ENCODE data around the gene GRK5.

GRK5 gene

DNA sequence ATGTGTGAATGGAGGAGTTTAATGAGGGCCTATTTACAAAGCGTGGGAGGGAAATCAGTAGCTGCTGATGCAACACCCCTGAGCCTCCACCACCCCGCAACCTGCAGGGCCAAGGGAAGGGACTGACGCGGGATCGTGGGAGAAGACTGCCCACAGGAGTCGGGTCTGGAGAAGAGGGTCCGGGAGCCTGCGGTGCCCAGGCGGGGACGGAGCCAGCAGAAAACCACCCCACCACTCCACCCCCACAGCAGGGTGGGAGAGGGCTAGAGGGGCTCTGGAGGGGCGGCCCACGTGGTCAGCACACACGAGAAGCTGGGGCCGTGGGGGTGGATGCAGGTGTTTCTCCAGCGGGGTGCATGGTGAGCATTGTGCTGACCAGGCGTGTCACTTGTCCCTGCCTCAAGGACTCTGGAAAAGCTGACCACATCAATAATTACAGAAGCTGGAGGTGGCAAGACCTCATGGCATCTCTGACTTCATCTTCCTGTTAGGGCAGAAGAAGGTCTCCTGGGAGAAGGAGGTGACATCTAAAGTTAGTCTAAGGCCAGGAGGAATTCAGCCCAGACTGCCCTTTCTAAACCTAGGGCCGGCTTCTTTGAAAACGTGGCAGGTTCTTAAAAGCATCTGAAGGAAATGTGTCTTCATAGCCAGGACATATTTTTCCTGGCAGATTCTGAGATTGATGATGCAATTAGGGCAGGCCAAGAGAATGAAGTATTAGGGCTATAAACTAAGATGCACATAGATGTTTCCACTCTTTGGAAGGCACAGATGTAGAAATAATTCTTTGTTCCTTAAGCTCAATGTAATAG is 184.3 kb downstream of the GRK5 start:
- no peak for DNase-seq

DNA sequence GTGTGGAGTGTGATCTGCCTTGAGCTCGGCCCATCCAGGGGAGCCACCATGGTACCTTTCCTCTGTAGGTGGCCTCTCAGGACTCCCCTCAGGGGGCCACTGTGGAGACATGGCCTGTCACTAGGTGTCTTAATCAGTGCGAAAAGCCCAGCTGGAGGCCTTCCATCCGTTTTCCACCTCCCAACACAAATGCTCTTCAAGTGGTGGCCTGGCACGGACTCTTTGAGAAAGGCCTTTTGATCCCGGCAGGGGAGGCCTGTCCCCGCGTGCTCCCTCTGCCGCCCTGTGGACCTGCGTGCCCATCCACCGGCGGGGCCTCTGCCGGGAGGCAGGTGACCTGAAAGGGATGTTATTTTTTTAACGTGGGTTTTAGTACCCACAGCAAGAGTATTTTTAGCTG is 185.6 kb downstream of the GRK5 start:
- no peak for DNase-seq

DNA sequence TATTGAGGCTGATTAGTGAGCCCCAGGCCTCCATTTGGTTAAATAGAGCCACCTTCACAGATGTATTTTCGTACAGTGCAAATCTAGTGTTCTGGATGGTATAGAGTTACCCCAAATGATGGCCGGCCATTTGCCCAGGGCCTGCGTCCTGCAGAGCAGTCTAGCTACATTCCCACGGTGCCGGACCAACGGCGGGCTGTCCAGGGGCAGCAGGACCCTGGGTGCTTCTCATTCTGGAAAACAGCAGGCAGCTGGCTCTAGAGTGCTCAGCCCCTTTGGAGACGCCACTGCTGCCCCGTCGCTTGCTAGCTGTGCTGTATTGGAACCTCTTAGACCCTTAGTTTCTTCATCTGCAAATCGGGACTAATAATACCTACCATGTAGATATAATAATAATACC is 186.1 kb downstream of the GRK5 start:
- DNase-seq, result no peak

GRCh38 chr10:119393845-119394244 is 186.5 kb downstream of the GRK5 start:
- no peak for DNase-seq

DNA sequence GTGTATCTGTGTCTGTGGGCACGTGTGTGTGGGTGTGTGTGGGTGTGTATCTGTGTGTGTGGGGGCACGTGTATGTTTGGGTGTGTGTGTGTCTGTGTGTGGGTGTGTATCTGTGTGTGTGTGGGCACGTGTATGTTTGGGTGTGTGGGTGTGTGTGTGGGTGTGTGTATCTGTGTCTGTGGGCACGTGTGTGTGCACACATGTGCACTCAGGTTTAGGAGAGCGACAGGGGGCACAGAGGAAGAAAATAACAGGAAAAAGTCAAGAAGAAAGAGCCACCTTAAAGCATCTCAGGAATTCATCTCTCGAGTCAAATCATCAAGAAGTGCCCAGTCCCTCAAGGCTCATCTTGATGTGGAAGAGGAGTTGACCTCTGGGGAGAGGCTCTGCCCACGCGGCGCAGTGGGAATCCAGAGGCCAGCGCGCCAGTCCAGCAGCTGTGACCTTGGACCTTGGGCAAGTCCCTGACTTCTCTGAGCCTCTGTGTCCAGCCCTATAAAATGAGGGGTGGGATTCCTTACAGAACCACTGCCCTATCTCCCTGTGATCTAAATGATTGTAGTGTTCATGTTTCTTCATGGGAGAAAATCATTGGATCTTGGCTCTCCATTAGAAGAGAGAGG is 187.4 kb downstream of the GRK5 start:
- DNase-seq, result no peak

GRCh38 chr10:119395280-119396007 is 188.1 kb downstream of the GRK5 start:
- DNase-seq, result no peak

DNA sequence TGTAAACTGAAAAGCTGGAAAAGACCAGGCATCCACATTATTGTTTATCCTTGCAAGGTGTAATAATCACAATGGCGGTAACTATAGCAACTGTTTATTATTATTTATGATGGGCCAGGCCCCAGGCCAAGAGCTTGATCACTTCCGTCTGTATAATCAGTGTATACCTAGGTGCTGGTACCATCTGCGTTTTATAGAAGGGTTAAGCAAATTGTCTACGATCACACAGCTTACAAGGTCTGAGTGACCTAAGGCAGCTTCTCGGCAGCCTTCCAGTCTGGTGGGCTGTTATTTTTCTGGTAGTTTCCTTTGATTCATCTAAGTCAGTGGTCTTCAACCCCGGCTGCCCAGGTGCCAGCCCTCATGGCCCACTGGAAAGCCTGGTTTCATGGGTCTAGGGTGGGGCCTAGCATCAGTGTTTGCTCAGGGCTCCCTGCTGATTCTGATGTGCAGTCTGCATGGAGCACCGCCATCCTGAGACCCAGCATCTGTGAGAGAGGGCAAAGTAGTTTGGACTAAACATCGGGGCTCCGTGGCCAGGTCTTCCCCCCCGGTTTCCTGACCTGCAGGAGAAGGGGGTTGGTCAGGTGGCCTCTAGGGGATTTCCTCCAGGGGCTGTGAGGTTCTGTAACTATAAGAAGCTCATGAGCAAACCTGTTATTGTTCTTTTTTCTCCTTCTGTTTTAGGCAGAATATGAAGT is 188.8 kb downstream of the GRK5 start:
- DNase-seq, result no peak

DNA sequence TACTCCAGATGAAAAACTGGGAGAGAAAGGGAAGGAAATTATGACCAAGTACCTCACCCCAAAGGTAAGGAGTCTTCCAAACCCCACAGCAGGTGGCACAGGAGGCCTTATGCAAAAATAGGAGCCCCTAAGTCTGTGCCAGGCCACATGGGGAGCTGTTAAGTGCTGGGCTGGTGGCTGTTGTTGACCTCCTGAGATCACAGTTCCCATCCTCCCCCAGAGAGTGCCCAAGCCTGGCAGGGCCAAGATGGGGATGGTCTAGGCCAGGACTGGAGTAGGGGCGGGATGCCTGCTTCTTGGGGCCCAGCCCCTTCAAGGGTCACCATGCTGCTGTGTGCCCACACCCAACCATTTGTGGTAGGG is 189.3 kb downstream of the GRK5 start:
- no peak for DNase-seq

DNA sequence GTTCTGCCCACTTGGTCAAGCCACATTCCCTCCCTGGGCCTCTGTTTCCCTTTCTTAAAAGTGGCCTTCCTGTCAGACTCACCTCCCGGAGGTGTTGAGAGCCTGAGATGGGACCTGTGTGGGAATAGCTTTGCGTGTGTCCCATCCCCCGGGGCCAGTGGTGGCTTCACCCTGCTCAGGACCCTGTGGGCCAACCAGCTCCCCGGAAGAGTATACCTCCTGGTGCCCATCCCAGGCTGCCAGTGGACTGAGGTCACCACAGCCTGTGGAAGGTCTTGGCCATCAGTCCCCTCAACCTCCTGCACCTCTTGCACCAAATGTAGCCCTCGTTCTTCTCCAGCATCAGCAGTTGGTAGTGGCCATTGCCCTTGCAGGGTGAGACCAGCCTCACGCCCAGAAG is 190.0 kb downstream of the GRK5 start:
- DNase-seq, result no peak

- no peak for DNase-seq
Measured at GRCh38 chr10:119398996-119399395, 191.6 kb downstream of the GRK5 start.

GRCh38 chr10:119399466-119399865 is 192.1 kb downstream of the GRK5 start:
- no peak for DNase-seq

DNA sequence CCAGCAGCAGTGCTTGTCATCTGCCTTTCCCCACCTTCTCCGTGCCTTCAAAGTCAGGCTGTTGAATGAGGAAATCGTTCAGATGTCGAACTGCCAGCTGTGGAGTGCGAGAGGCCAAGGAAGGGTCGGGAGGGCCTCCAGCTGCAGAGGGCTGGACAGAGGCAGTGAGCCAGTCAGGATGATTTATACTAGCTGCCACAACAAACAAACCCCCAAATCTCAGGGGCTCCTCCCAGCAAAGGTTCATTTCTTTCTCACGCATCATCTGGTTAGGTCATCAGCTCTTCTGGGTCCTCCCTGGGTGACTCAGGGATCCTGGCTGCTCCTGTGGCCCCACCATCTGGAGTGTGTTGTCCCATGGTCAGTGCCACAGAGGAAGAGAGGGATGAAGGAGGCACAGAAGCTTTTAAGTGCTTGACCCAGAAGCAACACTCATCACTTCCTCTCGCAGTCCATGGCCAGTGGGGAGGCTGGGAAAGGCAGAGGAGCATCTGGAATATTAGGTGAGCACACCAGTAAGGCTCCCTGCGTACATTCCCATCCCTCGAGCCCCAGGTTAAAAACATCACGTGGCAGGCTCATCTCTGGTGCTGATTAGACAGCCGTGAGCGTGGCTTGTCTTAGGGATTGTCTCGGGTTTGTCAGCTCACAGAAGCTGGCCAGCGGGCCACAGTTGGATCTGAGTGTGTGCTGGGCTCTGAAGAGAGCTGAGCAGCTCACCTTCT is 194.5 kb downstream of the GRK5 start:
- DNase-seq, result no peak

- no peak for DNase-seq
Measured at GRCh38 chr10:119403921-119404320, 196.6 kb downstream of the GRK5 start.

- no peak for DNase-seq
Measured at GRCh38 chr10:119404719-119405519, 197.5 kb downstream of the GRK5 start.

DNA sequence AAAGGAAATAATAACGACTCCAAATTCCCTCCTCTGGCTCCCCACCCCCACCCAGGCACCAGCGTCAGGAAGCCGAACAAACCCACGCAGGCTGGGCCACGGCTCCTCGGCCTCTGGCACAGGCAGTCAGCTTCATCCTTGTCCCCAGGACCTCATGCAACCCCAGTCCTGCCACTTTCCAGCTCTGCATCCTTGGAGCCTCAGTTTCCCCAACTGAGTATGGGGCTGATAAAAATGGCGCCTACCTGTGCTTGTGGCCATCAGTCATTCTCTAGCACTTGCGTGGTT is 198.1 kb downstream of the GRK5 start:
- DNase-seq, result no peak

DNA sequence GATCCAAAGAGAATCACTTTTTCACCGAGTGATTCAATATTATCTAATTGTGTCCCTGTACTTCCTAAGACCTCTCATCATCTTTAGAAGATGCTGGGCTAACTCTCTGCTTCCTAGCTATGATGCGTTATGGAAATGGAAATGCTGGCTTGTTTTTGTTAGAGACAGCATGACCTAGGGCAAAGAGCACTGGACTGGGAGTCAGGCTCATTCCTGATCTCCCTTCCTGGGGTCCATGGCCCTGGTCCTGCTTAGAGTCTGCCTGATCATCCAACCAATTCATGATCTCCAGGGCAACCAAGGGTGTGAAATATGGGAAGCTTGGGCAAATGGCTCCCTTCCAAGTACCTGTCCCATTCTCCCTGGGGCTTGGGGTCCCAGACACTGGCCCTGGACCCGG is 198.8 kb downstream of the GRK5 start:
- no peak for DNase-seq

DNA sequence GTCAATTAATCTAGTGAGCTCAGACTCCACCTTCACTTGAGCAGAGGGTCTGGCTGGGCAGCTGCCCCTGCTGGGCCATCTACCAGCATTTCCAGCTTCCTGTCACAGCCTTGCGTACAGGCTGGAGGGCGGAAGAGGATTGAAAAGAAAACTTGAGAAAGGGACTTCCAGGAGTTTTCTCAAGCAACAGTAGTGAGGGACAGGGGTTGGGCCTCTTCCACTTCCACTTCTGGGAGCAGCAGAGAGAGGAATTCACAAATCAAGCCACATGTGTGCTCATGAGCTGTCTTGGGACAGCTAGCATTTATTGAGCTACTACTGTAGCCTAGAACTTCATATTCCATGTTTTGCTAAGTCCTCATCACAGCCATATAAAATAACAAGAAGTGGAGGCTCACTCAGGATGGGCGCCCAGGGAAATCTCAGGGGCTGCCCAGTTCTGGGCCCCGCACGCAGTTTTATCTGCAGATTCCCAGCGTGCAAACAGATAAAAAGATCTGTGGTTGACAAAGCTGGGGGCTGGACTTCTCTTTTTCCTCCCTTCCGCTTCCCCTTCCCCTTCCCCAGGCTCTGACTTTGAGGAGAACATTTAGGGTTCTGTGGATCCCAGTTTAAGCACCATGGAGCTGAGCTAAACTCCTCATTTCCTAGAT is 199.4 kb downstream of the GRK5 start:
- DNase-seq, result no peak

GRCh38 chr10:119407254-119407777 is 199.9 kb downstream of the GRK5 start:
- no peak for DNase-seq

- no peak for DNase-seq
Measured at GRCh38 chr10:119408072-119408471, 200.7 kb downstream of the GRK5 start.

GRCh38 chr10:119408969-119409371 is 201.6 kb downstream of the GRK5 start:
- no peak for DNase-seq

DNA sequence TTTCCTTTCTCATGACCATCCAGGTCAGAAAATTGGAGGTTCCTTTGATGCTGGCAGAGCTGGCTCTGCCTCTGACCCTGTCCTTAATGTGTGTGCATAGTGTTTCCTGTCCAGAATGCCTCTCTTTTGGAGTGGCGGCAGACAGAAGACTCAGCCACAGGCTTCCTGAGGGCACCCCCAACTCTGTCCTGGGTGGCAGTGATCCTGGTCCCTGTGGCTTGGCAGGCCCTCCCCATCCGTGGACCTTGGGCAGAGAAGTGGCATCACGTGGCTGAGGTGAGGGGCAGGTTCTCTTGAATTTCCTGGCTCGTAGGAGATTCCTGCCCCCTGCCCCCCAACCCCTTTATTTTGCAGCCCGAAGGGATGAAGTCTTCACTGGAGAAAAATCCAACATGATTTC is 202.0 kb downstream of the GRK5 start:
- no peak for DNase-seq
